ENCODE results near the gene ALK. TPM values are rescaled to one million over a fixed set of nuclear protein-coding genes. Genes with fewer than 3 reads are reported as not detected.

The ALK gene
- total RNA-seq, 3 donors from 2014 or later: 0.07 to 2.4 (median 0.09) TPM

DNA sequence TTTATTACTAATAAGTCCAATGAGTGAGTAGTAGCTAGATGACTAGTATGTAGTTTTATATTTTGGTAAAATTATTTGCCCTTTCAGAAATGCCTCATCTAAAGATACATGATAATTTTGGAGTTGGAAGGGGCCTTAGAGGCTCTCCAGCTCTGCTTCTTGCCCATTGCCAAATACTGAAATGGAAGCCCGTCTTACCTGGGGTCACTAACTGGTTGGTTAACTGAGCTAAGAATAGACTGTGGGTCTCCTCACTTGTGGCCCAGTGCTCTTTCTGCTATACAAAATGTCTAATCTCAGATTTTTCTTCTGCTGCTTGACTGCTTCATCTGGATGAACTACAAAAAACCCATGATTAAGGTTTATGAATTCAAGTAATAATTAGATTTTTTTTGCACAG lies 739.1 kb downstream of the ALK start:
- Histone ChIP-seq H3K9me3 (no peaks in the 10 kb centered on the region), H3K4me1 (ENCODE audit: low read depth) (no peaks in the 10 kb centered on the region), H3K36me3 (ENCODE audit: low read depth) (no peaks in the 10 kb centered on the region), H3K4me3 (no peak overlapping the region)
- DNase-seq (no peak), ATAC-seq (no peak)
- intact Hi-C loops (cut with DNase I, micrococcal nuclease): no loop called here
- no peak for TF ChIP-seq CTCF (IDR thresholded peaks at IDR 0.05)

- H3K9me3 ChIP-seq: no peaks in the 10 kb centered on the region
These were observed 746.0 kb downstream of the ALK start for GRCh38 chr2:29175338-29175737.

DNA sequence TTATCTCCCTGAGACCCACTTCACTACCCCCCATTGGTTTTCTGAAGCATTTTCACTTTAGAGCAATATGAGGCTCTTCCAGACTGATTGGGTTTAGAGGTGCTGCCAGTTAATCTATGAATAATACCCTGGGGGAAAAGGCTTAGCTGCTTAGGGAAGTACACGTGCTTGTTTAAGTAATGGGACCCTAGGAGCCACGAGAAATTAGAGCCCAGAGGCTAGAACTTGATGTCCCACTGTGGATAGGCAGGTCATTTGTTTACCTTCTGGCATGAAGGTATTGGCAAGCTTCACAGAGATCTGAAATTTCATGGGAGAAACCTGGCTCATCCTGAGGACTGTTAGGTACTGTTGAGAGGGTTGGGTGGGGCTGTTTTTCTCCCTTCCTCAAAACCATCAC lies 746.4 kb downstream of the ALK start:
- DNase-seq: no peak
- Histone ChIP-seq H3K9me3 (no peaks in the 10 kb centered on the region), H3K4me1 (ENCODE audit: low read depth) (no peaks in the 10 kb centered on the region), H3K4me3 (no peak overlapping the region), H3K36me3 (ENCODE audit: low read depth) (no peaks in the 10 kb centered on the region)
- TF ChIP-seq CTCF (IDR thresholded peaks at IDR 0.05): no peak
- intact Hi-C loops (cut with DNase I, micrococcal nuclease): no loop called here
- ATAC-seq: no peak

More at GRCh38 chr2:29175338-29175737, 746.0 kb downstream of the ALK start:
- Histone ChIP-seq H3K4me1 (ENCODE audit: low read depth) (no peaks in the 10 kb centered on the region), H3K4me3 (no peak overlapping the region), H3K36me3 (ENCODE audit: low read depth) (no peaks in the 10 kb centered on the region)
- ATAC-seq (no peak), DNase-seq (no peak)
- no peak for TF ChIP-seq CTCF (IDR thresholded peaks at IDR 0.05)
- intact Hi-C loops (cut with DNase I, micrococcal nuclease): no loop called here

DNA sequence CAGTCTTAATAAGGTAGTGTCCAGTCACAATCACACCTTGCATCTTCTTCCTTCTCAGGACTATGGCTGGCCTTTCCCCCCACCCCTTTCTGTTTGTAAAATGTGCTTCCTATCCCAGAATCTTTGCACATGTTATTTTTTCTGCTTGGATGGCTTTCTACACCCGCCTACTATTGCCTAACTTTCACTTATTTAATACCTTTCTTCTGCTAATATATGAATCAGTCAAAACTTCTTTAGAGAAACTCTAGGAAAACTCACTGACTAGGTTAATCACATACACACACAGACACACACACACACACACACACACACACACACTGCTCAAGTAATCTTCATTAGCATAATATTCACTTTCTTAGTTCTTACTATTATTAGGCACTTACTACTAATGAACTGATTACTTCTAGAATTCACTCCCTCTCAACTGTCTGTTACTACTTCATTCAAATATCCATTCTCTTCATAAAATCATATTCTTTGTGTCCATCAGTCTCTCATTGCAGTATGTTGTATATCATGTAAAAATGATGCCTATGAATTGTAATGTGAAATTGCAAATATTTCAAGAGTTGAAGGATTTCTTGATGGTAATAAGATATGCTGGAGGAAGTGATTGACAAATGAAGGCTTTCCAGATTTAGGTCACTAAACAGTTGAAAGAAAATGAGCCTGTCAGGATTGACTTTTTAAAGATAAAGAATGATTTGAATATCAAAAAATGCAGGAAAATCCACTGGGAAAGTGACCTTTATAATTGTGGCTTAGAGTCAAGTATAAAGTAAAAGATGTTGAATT lies 754.9 kb downstream of the ALK start:
- no peak for TF ChIP-seq CTCF (IDR thresholded peaks at IDR 0.05)
- H3K9me3 ChIP-seq: no peaks in the 10 kb centered on the region
- H3K4me3 ChIP-seq: no peak overlapping the region
- ATAC-seq: no peak
- intact Hi-C loops (cut with DNase I, micrococcal nuclease): no loop called here
- H3K4me1 ChIP-seq (ENCODE audit: low read depth): no peaks in the 10 kb centered on the region
- H3K36me3 ChIP-seq (ENCODE audit: low read depth): no peaks in the 10 kb centered on the region
- DNase-seq: no peak

GRCh38 chr2:29165362-29166241 lies 755.8 kb downstream of the ALK start:
- Histone ChIP-seq H3K4me1 (ENCODE audit: low read depth) (no peaks in the 10 kb centered on the region), H3K36me3 (ENCODE audit: low read depth) (no peaks in the 10 kb centered on the region), H3K4me3 (no peak overlapping the region), H3K9me3 (no peaks in the 10 kb centered on the region)
- no peak for ATAC-seq
- no peak for DNase-seq
- intact Hi-C loops (cut with DNase I, micrococcal nuclease): no loop called here
- no peak for TF ChIP-seq CTCF (IDR thresholded peaks at IDR 0.05)

Measured in mucosa of descending colon (tissue), 3 donors.